Measurements from ENCODE around the gene PTCD2.
"Not testable (repeated sequence)": the region's sequence is repeated elsewhere in the genome, so short reads cannot be mapped to it uniquely, and the experiment has no call there.

PTCD2 gene

GRCh38 chr5:72313141-72313540 lies 7.0 kb upstream of the PTCD2 start:
- Histone ChIP-seq H3K4me3 (replicated peaks; ENCODE audit: insufficient read depth, low read length) (no peak overlapping the region), H3K27ac (replicated peaks) (no peak overlapping the region), H3K27me3 (ENCODE audit: insufficient read depth, poor library complexity, severe bottlenecking) (no peaks in the 10 kb centered on the region)
- no peak for DNase-seq (ENCODE audit: low read depth in 1 of 2, low spot score in 1 of 2)
- TF ChIP-seq REST (IDR thresholded peaks at IDR 0.05; ENCODE audit: insufficient replicate concordance, low read depth) = no peak
- no peak for TF ChIP-seq CTCF (IDR thresholded peaks at IDR 0.05; ENCODE audit: insufficient read depth, low read length)
- no peak for TF ChIP-seq GABPA (IDR thresholded peaks at IDR 0.05; ENCODE audit: low read depth)
- no peak for TF ChIP-seq POLR2AphosphoS5 (IDR thresholded peaks at IDR 0.05; ENCODE audit: low read depth)
- TF ChIP-seq SPI1 (IDR thresholded peaks at IDR 0.05; ENCODE audit: borderline replicate concordance, low read depth) = no peak

DNA sequence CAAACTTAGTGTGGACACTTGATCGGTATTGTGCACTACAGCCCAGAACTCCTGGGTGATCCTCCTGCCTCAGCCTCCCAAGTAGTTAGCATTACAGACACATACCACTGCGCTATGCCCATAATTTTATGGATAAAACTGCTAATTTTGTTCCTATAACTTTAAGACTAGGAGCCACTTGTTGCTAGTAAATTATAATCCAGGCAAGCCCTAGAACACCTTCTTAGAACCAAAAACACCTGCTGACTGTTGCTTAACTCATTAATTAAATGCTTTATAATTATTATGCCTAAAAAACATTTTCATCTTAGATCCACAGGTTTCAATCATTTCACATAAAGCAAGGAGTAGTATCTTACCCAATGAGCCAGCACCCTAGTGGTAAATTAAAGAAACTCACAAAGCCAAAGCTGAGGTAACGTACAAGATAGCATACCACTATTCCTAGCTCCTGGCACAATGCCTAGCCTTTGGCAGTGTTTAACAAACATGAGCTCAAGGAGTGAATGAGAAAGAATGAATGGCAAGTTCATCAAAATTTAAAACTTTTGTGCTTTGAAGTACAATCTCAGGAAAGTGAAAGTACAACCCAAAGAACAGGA lies 5.5 kb upstream of the PTCD2 start:
- no peak overlapping the region for H3K4me3 ChIP-seq (replicated peaks; ENCODE audit: insufficient read depth, low read length)
- no peaks in the 10 kb centered on the region for H3K27me3 ChIP-seq (ENCODE audit: insufficient read depth, poor library complexity, severe bottlenecking)
- TF ChIP-seq POLR2AphosphoS5 (IDR thresholded peaks at IDR 0.05; ENCODE audit: low read depth) = no peak
- no peak for TF ChIP-seq CTCF (IDR thresholded peaks at IDR 0.05; ENCODE audit: insufficient read depth, low read length)
- TF ChIP-seq GABPA (IDR thresholded peaks at IDR 0.05; ENCODE audit: low read depth) = no peak
- TF ChIP-seq REST (IDR thresholded peaks at IDR 0.05; ENCODE audit: insufficient replicate concordance, low read depth) = no peak
- DNase-seq (ENCODE audit: low read depth in 1 of 2, low spot score in 1 of 2) = peak; percentile 2 to 11
- no peak overlapping the region for H3K27ac ChIP-seq (replicated peaks)

DNA sequence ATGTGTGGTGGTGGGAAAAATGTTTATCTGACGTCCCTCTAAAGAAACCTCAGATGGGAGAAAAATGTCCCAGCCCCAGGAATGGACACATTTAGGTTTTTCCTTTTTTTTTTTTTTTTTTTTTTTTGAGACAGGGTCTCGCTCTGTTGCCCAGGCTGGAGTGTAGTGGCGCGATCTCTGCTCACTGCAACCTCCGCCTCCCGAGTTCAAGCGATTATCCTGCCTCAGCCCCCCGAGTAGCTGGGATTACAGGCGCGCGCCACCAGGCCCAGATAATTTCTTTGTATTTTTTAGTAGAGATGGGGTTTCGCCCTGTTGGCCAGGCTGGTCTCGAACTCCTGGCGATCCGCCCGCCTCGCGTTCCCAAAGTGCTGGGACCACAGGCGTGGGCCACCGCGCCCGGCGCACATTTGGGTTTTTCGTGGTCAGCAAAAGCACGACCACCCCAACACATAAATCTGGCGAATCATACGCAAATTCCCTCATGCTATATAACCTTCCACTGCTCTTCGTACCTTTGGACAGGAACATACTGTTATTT lies 668 bp upstream of the PTCD2 start:
- Histone ChIP-seq H3K27ac (replicated peaks) (peak overlapping the region; percentile 75), H3K4me3 (replicated peaks; ENCODE audit: insufficient read depth, low read length) (peak overlapping the region; percentile 78)
- not testable (repeated sequence) for DNase-seq (ENCODE audit: low read depth in 1 of 2, low spot score in 1 of 2); H3K27me3 ChIP-seq (ENCODE audit: insufficient read depth, poor library complexity, severe bottlenecking)

GRCh38 chr5:72324189-72324825 lies 4.1 kb downstream of the PTCD2 start:
- no peak for DNase-seq (ENCODE audit: low read depth in 1 of 2, low spot score in 1 of 2)
- Histone ChIP-seq H3K4me3 (replicated peaks; ENCODE audit: insufficient read depth, low read length) (no peak overlapping the region), H3K27me3 (ENCODE audit: insufficient read depth, poor library complexity, severe bottlenecking) (no peaks in the 10 kb centered on the region), H3K27ac (replicated peaks) (no peak overlapping the region)
- no peak for TF ChIP-seq GABPA (IDR thresholded peaks at IDR 0.05; ENCODE audit: low read depth)
- no peak for TF ChIP-seq REST (IDR thresholded peaks at IDR 0.05; ENCODE audit: insufficient replicate concordance, low read depth)
- no peak for TF ChIP-seq SPI1 (IDR thresholded peaks at IDR 0.05; ENCODE audit: borderline replicate concordance, low read depth)
- no peak for TF ChIP-seq CTCF (IDR thresholded peaks at IDR 0.05; ENCODE audit: insufficient read depth, low read length)
- TF ChIP-seq POLR2AphosphoS5 (IDR thresholded peaks at IDR 0.05; ENCODE audit: low read depth) = no peak

All from HL-60 (cell line).